ENCODE results near the gene EEFSEC. TPM values are rescaled to one million over a fixed set of nuclear protein-coding genes. Genes with fewer than 3 reads are reported as not detected.

Gene EEFSEC
- total RNA-seq, 1 experiment from 2014 or later, result 9.5 TPM

DNA sequence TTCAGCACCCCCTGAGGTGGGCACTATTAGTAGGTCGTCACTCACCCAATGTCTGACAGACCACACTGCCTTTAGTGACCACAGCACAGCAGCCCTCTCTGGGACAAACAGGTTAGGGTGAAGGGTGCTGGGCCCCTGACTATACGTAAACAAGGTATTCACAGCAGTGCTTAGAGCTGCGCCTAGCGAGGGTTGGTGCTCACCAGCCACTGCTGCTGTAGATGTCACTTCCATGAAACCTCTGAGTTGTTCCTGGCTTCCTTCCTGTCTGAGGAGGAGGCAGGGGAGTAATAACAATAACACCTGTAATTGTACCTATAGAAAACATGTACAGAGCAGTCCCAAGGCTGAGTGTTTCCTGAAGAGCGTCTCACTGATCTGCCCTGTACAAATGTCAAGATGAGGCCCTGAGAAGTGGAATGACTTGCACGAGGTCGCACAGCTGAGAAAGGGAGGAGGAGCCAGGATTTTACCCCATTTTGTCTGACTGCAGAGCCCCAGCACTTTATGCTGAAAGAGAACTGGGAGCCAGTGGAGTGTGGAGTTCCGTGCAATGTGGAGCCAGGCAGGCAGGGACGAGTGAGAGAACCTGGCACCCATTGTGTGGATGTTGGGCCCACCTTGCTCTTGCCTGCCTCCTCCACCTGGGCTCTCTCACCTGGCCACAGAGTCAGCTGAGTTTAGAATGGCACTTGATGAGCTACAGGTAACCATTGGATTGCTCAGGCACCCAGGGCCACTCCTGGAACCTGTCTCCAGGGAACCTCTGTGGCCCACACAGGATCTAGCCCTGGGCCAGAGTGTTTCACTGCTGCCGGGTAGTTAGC, 219.6 kb downstream of the EEFSEC start:
- no peak overlapping the region for H2BK120ac ChIP-seq (ENCODE audit: low read depth, low read length, poor library complexity, severe bottlenecking)
- no peak overlapping the region; a peak in 1 of 7 replicates for H3K27ac Mint-ChIP-seq
- H4K91ac ChIP-seq (ENCODE audit: insufficient read length, low read depth, low read length), result no peak overlapping the region
- no peak overlapping the region for H2BK20ac ChIP-seq (ENCODE audit: low read depth, low read length, poor library complexity, severe bottlenecking)
- H3K27ac ChIP-seq (ENCODE audit: insufficient read length, low read depth, low read length), result no peak overlapping the region
- H4K5ac ChIP-seq (ENCODE audit: insufficient read length, low read depth, low read length), result no peak overlapping the region
- no peak overlapping the region for H3T11ph ChIP-seq (ENCODE audit: low read length)
- no peaks in the 10 kb centered on the region; the same call in 1 of the 2 replicates for H3K4me1 ChIP-seq (ENCODE audit: insufficient read depth, low read length)
- no peak overlapping the region for H3K4me2 ChIP-seq (ENCODE audit: insufficient read depth, insufficient read length, low read length)
- H2AK5ac ChIP-seq (ENCODE audit: insufficient read length, low read length), result no peak overlapping the region
- no peaks in the 10 kb centered on the region for H4K20me1 ChIP-seq (ENCODE audit: control insufficient read depth, insufficient read depth, insufficient read length)
- peaks cover 6 to 10% of the 10 kb centered on the region in 2 experiments for H3K4me1 Mint-ChIP-seq
- H3K23me2 ChIP-seq (ENCODE audit: insufficient read length, low read depth, low read length, poor library complexity, severe bottlenecking), result no peaks in the 10 kb centered on the region
- no peak overlapping the region for H3K56ac ChIP-seq (ENCODE audit: insufficient read length, low read depth, low read length)
- TF ChIP-seq, protein P1, sequence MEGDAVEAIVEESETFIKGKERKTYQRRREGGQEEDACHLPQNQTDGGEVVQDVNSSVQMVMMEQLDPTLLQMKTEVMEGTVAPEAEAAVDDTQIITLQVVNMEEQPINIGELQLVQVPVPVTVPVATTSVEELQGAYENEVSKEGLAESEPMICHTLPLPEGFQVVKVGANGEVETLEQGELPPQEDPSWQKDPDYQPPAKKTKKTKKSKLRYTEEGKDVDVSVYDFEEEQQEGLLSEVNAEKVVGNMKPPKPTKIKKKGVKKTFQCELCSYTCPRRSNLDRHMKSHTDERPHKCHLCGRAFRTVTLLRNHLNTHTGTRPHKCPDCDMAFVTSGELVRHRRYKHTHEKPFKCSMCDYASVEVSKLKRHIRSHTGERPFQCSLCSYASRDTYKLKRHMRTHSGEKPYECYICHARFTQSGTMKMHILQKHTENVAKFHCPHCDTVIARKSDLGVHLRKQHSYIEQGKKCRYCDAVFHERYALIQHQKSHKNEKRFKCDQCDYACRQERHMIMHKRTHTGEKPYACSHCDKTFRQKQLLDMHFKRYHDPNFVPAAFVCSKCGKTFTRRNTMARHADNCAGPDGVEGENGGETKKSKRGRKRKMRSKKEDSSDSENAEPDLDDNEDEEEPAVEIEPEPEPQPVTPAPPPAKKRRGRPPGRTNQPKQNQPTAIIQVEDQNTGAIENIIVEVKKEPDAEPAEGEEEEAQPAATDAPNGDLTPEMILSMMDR (conservative IDR thresholded peaks at IDR 0.05), result no peak
- no peaks in the 10 kb centered on the region; the same call in 1 of the 2 replicates for H3K27me3 Mint-ChIP-seq (ENCODE audit: low read depth)
- H2BK5ac ChIP-seq (ENCODE audit: insufficient read length, low read length), result no peak overlapping the region
- no peak overlapping the region for H2BK12ac ChIP-seq (ENCODE audit: insufficient read length, low read depth, low read length)
- no peaks in the 10 kb centered on the region for H3K9me3 ChIP-seq (ENCODE audit: control insufficient read depth, low read depth, low read length)
- no peak overlapping the region for H2BK15ac ChIP-seq (ENCODE audit: low read depth, low read length)
- H3K14ac ChIP-seq (ENCODE audit: insufficient read depth, low read length), result no peak overlapping the region
- no peak overlapping the region for H4K8ac ChIP-seq (replicated peaks; ENCODE audit: insufficient read length, low read depth, low read length)
- no peak overlapping the region for H3K9ac ChIP-seq (ENCODE audit: extremely low read depth, insufficient read length, low read length)
- H2AFZ ChIP-seq (ENCODE audit: low read length), result no peak overlapping the region
- no peak overlapping the region for H3K23ac ChIP-seq (ENCODE audit: insufficient read length, low read depth, low read length)
- no peak overlapping the region for H3K4ac ChIP-seq (ENCODE audit: low read depth, low read length)
- no peak overlapping the region for H3K18ac ChIP-seq (ENCODE audit: insufficient read length, low read depth, low read length)
- no peaks in the 10 kb centered on the region for H3K79me1 ChIP-seq (ENCODE audit: insufficient read depth, low read depth, low read length, poor library complexity, severe bottlenecking)
- DNase-seq, result no peak
- H3K27me3 ChIP-seq (ENCODE audit: insufficient read depth, low read length), result no peaks in the 10 kb centered on the region
- no peaks in the 10 kb centered on the region for H3K79me2 ChIP-seq (ENCODE audit: insufficient read depth, low read length)
- peaks cover 0 to 5% (median 3%) of the 10 kb centered on the region in 3 experiments; a peak in 2 of 7 replicates for H3K36me3 Mint-ChIP-seq (ENCODE audit: insufficient read depth in 1 of 3, low read depth in 3 of 3)
- no peaks in the 10 kb centered on the region for H3K9me3 Mint-ChIP-seq
- no peak overlapping the region for H3K4me3 Mint-ChIP-seq
- no CpG with 5 or more reads among the region's 10 CpGs for WGBS (ENCODE audit: extremely low coverage, insufficient read length, low lambda C conversion rate)
